Measurements from ENCODE around the gene RCN1. TPM values are rescaled to one million over a fixed set of nuclear protein-coding genes. Genes with fewer than 3 reads are reported as not detected.

The RCN1 gene
- total and polyA plus RNA-seq, 2 of the 8 experiments (the other 6 are each of a cell fraction or from before 2014, with no cell fraction given): 45.1 to 123 TPM

- Histone ChIP-seq H4K20me1 (replicated peaks in 1 of 2; ENCODE audit: control insufficient read depth in 1 of 2, insufficient read depth in 2 of 2, low read length in 2 of 2) (no peaks in the 10 kb centered on the region), H3K18ac (ENCODE audit: extremely low read depth, low read length) (no peak overlapping the region), H3K4ac (replicated peaks; ENCODE audit: insufficient read length, low read depth, low read length) (no peak overlapping the region), H3K79me1 (ENCODE audit: low read depth, low read length) (no peaks in the 10 kb centered on the region), H4K8ac (ENCODE audit: extremely low read depth, insufficient read depth, low read length) (no peak overlapping the region), H3K27me3 (replicated peaks in 1 of 4; ENCODE audit: control insufficient read depth in 3 of 4, extremely low read depth in 1 of 4, insufficient read depth in 3 of 4, low read length in 3 of 4) (no peaks in the 10 kb centered on the region), H3K9me3 (ENCODE audit: insufficient read depth in 2 of 2, low read depth in 1 of 2, low read length in 1 of 2) (no peaks in the 10 kb centered on the region), H3K36me3 (ENCODE audit: control insufficient read depth in 2 of 4, insufficient read depth in 4 of 4, low read length in 3 of 4) (no peaks in the 10 kb centered on the region), H2BK15ac (ENCODE audit: low read length) (no peak overlapping the region), H3K9ac (replicated peaks in 1 of 4; ENCODE audit: extremely low read depth in 1 of 4, low read depth in 3 of 4, low read length in 3 of 4) (no peak overlapping the region), H3K79me2 (ENCODE audit: control insufficient read depth in 1 of 2, insufficient read depth in 2 of 2, low read length in 2 of 2) (no peaks in the 10 kb centered on the region), H3K27ac (ENCODE audit: low read depth, low read length) (no peak overlapping the region), H3K56ac (replicated peaks; ENCODE audit: insufficient read length, low read depth, low read length) (no peak overlapping the region), H2BK20ac (ENCODE audit: low read length) (no peak overlapping the region), H3K4me1 (replicated peaks in 1 of 4; ENCODE audit: control insufficient read depth in 3 of 4, insufficient read depth in 4 of 4, low read length in 3 of 4) (peaks cover 0 to 4% (median 0%) of the 10 kb centered on the region in 4 experiments; a peak in 2 of 7 replicates), H4K5ac (ENCODE audit: insufficient read length, low read depth, low read length) (no peak overlapping the region), H2AFZ (ENCODE audit: low read length) (no peak overlapping the region), H2BK120ac (replicated peaks; ENCODE audit: low read depth, low read length) (no peak overlapping the region), H3K4me2 (ENCODE audit: insufficient read depth in 1 of 2, low read depth in 2 of 2, low read length in 2 of 2) (no peak overlapping the region), H2BK12ac (ENCODE audit: low read depth, low read length) (no peak overlapping the region), H3K23ac (ENCODE audit: insufficient read length) (no peak overlapping the region), H2BK5ac (ENCODE audit: low read depth, low read length) (no peak overlapping the region), H3K14ac (ENCODE audit: insufficient read length) (no peak overlapping the region), H4K91ac (replicated peaks; ENCODE audit: insufficient read length, low read length) (no peak overlapping the region), H2AK5ac (ENCODE audit: low read depth, low read length) (no peak overlapping the region), H3K23me2 (ENCODE audit: low read depth, low read length) (no peaks in the 10 kb centered on the region), H3K4me3 (ENCODE audit: extremely low read depth in 1 of 4, insufficient read depth in 2 of 4, low read depth in 3 of 4, low read length in 4 of 4) (no peak overlapping the region)
- FAIRE-seq: no peak
- no peak for DNase-seq (ENCODE audit: low read depth in 1 of 2, low spot score in 2 of 2)
- CTCF ChIA-PET (ENCODE audit: partially characterized antibody): interaction anchor here (0.9 to 1.4 kb wide), 3 partner anchors 11 to 64 kb away, joined by 3 to 6 read pairs (median 3); no protein-coding TSS in a partner anchor
- 86% methylated on average over 5 of the region's 5 CpGs; no CpG with 5 or more reads in 1 of the 2 experiments for WGBS, 2 experiments (ENCODE audit: extremely low coverage in 1 of 2, insufficient coverage in 1 of 2, insufficient read length in 1 of 2, insufficient replicate concordance in 2 of 2, low coverage in 1 of 2, low lambda C conversion rate in 2 of 2, missing lambda C conversion rate in 1 of 2)
- POLR2A ChIA-PET (ENCODE audit: partially characterized antibody): no interaction called here
- TF ChIP-seq CBX8 (IDR thresholded peaks at IDR 0.05; ENCODE audit: borderline replicate concordance, low read depth, low read length) (no peak), CTCF (IDR thresholded peaks at IDR 0.05; ENCODE audit: control extremely low read depth in 1 of 3, insufficient read depth in 1 of 3, low read depth in 1 of 3, low read length in 3 of 3) (peak in 2 of 3 experiments; percentile 17 to 22; a peak in 2 of 4 replicates), TEAD4 (IDR thresholded peaks at IDR 0.05; ENCODE audit: low read depth, low read length) (no peak), RAD21 (IDR thresholded peaks at IDR 0.05 in 1 of 2, conservative IDR thresholded peaks at IDR 0.05 in 1 of 2; ENCODE audit: low read depth in 2 of 2, low read length in 2 of 2) (peak in 1 of 2 experiments; percentile 34; a peak in 3 of 4 replicates)
These were observed 24.6 kb downstream of the RCN1 start for GRCh38 chr11:32115446-32115845.

Data from H1 (cell line).